ENCODE results near the gene HOXC5. TPM values are rescaled to one million over a fixed set of nuclear protein-coding genes. Genes with fewer than 3 reads are reported as not detected.

The HOXC5 gene
- total RNA-seq, 1 donor from 2014 or later = not detected

GRCh38 chr12:53998900-53999236, 34.0 kb upstream of the HOXC5 start:
- Mint-ChIP-seq H3K27me3 (ENCODE audit: unreplicated experiment) (peaks cover 37% of the 10 kb centered on the region), H3K4me3 (ENCODE audit: unreplicated experiment) (peak overlapping the region; percentile 37), H3K36me3 (ENCODE audit: low read depth, unreplicated experiment) (no peaks in the 10 kb centered on the region), H3K4me1 (ENCODE audit: unreplicated experiment) (peaks cover 14% of the 10 kb centered on the region), H3K9me3 (ENCODE audit: unreplicated experiment) (no peaks in the 10 kb centered on the region), H3K27ac (ENCODE audit: unreplicated experiment) (no peak overlapping the region)
- TF ChIP-seq CTCF (IDR thresholded peaks at IDR 0.05; ENCODE audit: unreplicated experiment) = no peak
- DNase-seq (ENCODE audit: low spot score) = no peak

- DNase-seq (ENCODE audit: low spot score) = no peak
- Mint-ChIP-seq H3K4me3 (ENCODE audit: unreplicated experiment) (peak overlapping the region; percentile 67), H3K27me3 (ENCODE audit: unreplicated experiment) (peaks cover 34% of the 10 kb centered on the region), H3K4me1 (ENCODE audit: unreplicated experiment) (peaks cover 10% of the 10 kb centered on the region), H3K9me3 (ENCODE audit: unreplicated experiment) (no peaks in the 10 kb centered on the region), H3K27ac (ENCODE audit: unreplicated experiment) (no peak overlapping the region), H3K36me3 (ENCODE audit: low read depth, unreplicated experiment) (no peaks in the 10 kb centered on the region)
- no peak for TF ChIP-seq CTCF (IDR thresholded peaks at IDR 0.05; ENCODE audit: unreplicated experiment)
Measured at GRCh38 chr12:53999559-54000115, 33.2 kb upstream of the HOXC5 start.

GRCh38 chr12:54000116-54001114, 32.4 kb upstream of the HOXC5 start, which contains the start of gene HOXC9:
Gene HOXC9, plus strand, starts transcription at chr12:54000161. Its CDS starts 28 bp downstream, at chr12:54000189.
- Mint-ChIP-seq H3K27ac (ENCODE audit: unreplicated experiment) (no peak within 1 kb of the TSS), H3K27me3 (ENCODE audit: unreplicated experiment) (peaks cover 30% of the 10 kb centered on the region), H3K9me3 (ENCODE audit: unreplicated experiment) (no peaks in the 10 kb centered on the region), H3K4me1 (ENCODE audit: unreplicated experiment) (peaks cover 11% of the 10 kb centered on the region), H3K4me3 (ENCODE audit: unreplicated experiment) (peak within 1 kb of the TSS; percentile 67), H3K36me3 (ENCODE audit: low read depth, unreplicated experiment) (no peaks in the 10 kb centered on the region)
- TF ChIP-seq CTCF (IDR thresholded peaks at IDR 0.05; ENCODE audit: unreplicated experiment) = no peak
- DNase-seq (ENCODE audit: low spot score) = no peak

GRCh38 chr12:54001283-54002187, 31.3 kb upstream of the HOXC5 start:
- H3K27me3 Mint-ChIP-seq (ENCODE audit: unreplicated experiment) = peaks cover 35% of the 10 kb centered on the region
- no peaks in the 10 kb centered on the region for H3K9me3 Mint-ChIP-seq (ENCODE audit: unreplicated experiment)
- no peak for TF ChIP-seq CTCF (IDR thresholded peaks at IDR 0.05; ENCODE audit: unreplicated experiment)
- DNase-seq (ENCODE audit: low spot score) = no peak
- H3K4me3 Mint-ChIP-seq (ENCODE audit: unreplicated experiment) = no peak overlapping the region
- peaks cover 15% of the 10 kb centered on the region for H3K4me1 Mint-ChIP-seq (ENCODE audit: unreplicated experiment)
- no peak overlapping the region for H3K27ac Mint-ChIP-seq (ENCODE audit: unreplicated experiment)
- no peaks in the 10 kb centered on the region for H3K36me3 Mint-ChIP-seq (ENCODE audit: low read depth, unreplicated experiment)
